HuH-7.5 (cell line): ENCODE results near the gene SCAPER.
"Not testable (repeated sequence)": the region's sequence is repeated elsewhere in the genome, so short reads cannot be mapped to it uniquely, and the experiment has no call there.

Experiments used
- DNase-seq: peaks from one replicate; pipeline ENCODE4 v3.0.0; 2011; ENCODE audit warnings: low spot score

SCAPER gene

DNA sequence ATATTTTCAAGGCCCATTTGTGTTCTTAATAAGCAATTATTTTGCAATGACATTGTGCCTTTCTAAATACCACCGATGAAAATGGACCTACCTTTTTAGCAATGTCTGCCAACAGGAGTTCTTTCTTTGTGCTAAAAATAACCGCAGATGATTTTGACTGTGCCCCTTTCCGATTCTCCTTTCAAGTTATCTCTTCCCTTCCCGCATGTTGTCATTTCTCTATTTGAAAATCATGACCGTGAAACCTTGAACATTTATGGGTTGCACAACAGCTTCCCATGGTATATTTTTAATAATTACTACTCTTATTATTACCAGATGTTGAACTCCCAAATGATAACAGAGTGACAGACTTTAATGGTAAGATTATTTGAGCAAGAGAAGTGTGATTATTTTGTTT lies 583.5 kb downstream of the SCAPER start:
- no peak for DNase-seq

DNA sequence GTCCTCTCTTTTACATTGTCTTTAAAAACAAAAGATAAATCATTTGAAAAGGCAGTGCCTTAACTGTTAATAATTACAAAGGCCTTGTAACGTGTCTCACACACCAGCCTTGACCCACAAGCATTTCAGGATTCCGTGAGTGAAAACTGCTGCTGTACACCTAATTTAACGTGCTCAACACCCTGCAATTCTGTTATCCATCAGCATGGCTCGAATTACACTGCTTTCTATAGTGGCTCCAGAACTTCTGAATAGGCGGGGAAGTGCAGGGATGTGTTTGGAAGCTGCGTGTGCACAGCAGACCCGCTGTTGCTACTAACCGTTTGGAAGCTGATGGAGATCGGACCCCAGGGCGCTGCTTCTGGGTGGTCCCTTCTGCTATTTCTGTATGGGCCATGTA lies 584.0 kb downstream of the SCAPER start:
- no peak for DNase-seq

DNA sequence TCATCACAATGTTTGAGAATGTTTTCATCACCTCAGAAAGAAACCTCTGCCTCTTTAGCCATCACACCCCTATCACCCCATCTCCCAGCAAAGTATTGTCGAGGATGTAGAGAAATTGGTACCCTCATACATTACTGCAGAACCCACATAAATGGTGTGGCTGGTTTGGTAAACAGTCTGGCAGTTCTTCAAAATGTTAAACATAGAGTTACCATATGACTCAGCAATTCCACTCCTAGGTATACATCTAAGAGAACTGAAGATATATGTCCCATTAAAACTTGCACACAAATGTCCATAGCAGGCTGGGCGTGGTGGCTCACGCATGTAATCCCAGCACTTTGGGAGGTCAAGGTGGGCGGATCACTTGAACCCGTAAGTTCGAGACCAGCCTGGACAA lies 585.1 kb downstream of the SCAPER start:
- no peak for DNase-seq

DNA sequence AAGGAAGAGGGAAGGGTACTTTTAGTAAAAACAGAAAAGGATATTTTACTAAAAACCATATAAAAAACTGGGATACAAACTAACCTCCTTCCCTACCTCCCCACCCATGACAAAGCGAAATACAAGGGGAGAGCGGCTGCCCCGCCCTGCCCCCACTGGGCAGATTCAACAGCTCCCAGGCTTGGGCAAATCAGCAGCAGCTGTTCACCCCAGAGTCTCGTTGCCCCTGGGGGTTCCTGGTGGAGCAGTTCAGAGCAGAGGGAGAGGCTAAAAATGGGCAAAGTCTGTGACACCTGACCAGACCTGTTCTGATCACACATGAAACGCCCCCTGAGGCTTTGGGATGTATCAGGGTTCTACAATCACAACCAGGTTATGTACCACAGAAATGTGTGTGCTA lies 591.4 kb downstream of the SCAPER start:
- DNase-seq, result no peak

DNA sequence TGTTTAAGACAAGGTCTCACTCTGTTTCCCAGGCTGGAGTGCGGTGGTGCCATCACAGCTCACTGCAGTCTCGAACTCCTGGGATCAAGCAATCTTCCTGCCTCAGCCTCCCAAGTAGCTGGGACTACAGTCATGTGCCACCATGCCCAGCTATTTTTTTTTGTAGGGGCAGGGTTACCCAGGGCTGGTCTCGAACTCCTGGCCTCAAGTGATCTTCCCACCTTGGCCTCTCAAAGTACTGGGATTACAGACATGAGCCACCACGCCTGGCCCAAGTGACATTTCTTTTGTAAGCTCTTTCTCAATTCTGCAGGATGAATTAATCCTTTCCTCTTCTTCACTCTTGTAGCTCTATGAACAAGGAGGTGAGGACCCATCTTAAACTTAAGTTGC lies 592.0 kb downstream of the SCAPER start:
- DNase-seq, result not testable (repeated sequence)

DNA sequence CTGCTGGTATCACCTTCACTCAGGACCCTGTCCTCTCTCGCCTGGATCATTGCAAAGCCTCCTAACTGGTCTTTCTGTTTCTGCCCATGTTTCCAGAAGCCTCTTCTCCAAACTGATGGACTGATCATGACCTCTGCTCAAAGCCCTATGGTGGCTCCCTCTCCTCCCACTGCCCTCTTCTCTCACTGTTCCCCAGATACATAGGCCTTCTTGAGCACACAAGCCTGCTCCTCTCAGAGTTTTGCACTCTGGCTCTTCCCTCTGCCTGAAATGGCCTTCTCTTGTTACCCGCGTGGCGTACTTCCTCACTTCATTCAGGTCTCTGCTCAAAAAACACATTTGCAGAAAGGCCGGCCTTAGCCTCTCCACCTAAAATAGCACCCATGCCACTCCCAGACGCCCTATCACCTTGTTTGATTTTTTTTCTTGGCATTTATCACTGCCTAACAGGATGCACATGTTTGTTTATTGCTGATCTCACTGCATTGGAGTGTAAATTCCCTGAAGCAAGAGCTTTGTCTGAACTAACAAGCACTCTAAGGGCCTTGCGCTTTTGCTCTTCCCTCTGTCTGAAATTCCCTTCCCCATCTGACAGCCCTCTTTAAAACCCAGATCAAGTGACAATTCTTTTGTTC lies 592.5 kb downstream of the SCAPER start:
- DNase-seq, result peak; percentile 47

DNA sequence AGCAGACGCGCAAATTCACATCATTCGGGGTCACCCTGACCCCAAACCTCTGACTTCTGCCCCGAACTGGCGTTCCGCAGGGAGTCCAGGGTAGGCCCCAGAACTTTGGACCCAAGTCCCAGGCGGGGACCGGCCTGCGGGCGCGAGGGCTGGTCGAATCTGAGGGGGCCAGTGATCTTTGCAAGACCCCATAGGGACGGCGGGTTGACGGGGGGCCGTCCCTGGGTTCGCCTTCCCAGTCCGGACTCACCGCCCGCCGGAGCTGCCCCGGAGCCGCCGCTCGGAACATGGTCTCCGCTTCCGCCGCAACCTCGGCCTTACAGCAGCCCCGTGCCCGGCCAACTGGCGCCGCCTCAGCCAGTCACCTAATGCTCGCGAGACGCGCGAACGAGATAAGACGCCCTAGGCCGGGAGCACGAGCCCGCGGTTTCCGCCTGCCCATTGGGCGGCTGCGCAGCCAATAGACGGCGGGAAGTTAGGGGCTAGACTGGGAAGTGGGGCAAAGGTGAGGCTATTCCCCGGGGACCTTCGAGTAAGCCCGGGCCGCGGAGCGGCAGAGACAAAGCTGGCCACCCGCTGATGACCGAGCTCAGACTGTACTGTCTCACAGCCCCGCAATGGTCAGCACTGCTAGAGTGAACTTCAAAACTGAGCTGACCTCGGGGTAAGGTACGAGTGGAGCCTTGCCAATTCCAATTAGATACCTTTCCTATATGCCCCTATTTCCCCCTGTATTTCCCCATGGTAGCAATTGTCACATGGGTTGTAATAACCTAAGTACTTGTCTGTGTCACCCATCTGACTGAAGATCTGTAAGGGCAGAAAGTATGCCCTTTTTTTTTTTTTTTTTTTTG lies 593.8 kb downstream of the SCAPER start, which contains the start of gene ETFA:
Gene ETFA, minus strand, starts transcription at position 370 of the 854 bp plus-strand sequence. Its CDS starts 81 bp downstream, at position 289.
- DNase-seq, result peak; percentile 97

DNA sequence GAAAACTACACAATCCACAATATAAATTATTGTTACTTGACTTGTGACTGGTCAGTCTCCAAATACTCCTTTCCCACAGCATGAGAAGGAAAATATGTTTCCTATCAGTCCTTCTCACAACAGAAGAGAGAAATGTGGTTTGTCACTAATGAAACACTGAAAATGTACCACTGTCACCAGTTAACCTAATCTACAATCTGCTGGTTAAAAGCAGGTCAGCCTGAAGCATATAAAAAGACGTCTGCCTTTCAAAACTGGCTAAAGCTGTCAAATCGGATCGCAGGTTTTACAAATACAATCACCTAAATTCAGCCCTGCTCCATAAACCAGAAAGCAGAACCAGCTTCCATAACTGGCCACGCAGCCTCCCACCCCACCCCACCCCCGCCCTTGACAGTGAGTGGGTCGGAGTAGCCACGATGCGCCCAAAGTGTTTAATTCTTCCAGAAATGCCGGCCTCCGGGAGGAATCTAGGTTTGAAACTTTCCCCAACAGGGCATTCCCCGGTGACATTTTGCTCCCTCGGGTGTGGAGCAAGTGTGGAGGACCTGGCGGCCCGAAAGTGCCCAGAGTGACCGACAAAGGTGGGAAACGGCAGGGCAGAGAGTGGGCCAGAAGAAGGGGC lies 594.6 kb downstream of the SCAPER start:
- no peak for DNase-seq

DNA sequence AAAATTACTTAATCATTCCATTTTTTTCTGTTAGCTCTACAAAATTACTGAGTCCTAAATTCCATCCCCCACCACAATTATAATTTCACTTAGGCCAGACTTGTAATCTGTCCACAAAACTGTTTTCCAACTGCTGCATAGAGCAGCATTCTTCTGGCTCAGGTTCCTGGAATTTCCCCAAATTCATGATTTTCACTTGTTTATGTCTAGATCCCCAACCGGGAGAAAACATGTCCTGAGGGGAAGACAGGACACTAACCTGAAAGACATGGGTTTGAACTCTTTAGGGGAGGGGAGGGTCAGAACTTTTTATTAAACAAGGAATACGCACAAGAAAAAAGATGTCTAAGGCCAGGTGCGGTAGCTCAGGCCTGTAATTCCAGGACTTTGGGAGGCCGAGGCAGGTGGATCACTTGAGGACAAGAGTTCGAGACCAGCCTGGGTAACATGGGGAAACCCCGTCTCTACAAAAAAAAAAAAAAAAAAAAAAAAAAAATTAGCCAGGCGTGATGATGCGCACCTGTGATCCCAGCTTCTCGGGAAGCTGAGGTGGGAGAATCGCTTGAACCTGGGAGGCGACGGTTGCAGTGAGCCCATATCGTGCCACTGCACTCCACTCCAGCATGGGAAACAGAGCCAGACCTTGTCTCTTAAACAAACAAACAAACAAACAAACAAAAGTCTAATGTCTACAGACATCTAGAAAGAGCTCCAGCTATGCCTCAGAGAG lies 595.4 kb downstream of the SCAPER start:
- DNase-seq, result no peak

DNA sequence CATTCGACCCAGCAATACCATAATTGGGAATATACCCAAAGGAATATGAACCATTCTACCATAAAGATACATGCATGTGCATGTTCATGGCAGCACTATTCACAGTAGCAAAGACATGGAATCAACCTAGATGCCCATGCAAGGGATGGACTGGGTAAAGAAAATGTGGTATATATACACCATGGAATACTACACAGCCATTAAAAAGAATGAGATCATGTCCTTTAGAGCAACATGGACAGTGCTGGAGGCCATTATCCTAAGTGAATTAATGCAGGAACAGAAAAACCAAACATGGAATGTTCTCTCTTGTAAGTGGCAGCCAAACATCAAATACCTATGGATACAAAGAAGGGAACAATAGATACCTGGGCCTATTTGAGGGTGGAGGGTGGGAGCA lies 601.2 kb downstream of the SCAPER start:
- DNase-seq, result no peak

DNA sequence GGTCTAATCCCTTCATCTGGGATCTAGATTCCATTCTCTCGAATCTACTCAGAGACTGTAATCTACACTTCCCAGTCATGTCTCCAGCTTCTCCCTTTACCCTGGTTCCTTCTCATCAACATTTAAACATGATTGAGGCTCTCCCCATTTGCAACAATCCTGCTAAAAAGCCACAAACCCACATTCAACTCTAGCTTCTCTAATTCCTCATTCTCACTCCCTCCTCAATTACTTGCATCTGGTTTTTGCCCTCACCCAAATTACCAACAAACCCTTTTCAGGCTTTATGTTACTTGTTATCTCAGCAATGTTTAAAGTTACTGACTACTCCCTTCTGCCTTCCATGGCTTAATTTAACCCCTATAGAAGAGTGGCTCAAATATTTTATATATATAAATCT lies 605.4 kb downstream of the SCAPER start:
- no peak for DNase-seq

DNA sequence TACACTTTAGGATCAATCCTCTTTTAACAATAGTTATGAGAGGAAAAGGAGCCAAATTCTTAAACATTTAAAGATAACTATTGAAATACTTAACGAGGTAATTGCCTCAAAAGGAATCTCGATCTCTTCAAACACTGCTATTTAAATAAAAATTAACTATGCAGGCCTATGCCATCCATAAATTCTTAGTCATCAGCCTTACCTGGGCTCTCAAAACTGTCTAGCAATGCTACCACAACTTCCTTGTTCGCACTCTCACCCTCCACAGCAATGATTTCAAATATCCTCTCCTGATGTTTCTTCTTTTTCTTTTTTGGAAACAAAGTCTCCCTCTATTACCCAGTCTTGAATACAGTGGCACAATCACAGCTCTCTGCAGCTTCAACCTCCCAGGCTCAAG lies 606.2 kb downstream of the SCAPER start:
- DNase-seq, result no peak

DNA sequence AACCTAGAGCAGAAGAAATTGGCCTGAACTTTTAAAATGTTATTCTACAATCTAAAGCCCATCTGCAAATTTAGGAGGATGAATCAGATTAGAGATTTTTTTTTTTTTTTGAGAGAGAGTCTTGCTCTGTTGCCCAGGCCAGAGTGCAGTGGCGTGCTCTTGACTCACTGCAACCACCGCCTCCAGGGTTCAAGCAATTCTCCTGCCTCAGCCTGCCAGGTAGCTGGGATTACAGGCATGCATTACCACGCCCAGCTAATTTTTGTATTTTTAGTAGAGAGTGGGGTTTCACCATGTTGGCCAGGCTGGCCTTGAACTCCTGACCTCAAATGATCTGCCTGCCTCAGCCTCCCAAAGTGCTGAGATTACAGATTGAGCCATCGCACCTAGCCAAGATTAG lies 607.2 kb downstream of the SCAPER start:
- DNase-seq, result not testable (repeated sequence)
